Keratinocyte (primary cell): ENCODE data around the gene PTPN14. TPM values are rescaled to one million over a fixed set of nuclear protein-coding genes. Genes with fewer than 3 reads are reported as not detected.

Experiments used
- DNase-seq: peaks from one replicate; pipeline ENCODE4 v3.0.0-alpha.2; 2011; ENCODE audit warnings: low read depth, missing footprints, low spot score
- FAIRE-seq: peaks from 2 replicates; lab custom pipeline; 2011; peaks lifted over from hg19 to GRCh38; lab: Jason Lieb, UNC
- H2AFZ ChIP-seq: 2 replicates; pipeline ENCODE4 v1.6.0; 2012; ENCODE audit warnings: low read length, control low read depth, inconsistent platforms; ENCODE audit not compliant: control insufficient read depth
- H3K27ac ChIP-seq: 2 replicates; pipeline ENCODE4 v1.5.1; 2011; ENCODE audit warnings: low read length; ENCODE audit not compliant: control insufficient read depth, insufficient read depth
- H3K27me3 ChIP-seq: 3 replicates; pipeline ENCODE4 v1.6.0; 2011; ENCODE audit warnings: low read length; ENCODE audit not compliant: control insufficient read depth, insufficient read depth; ENCODE audit errors: extremely low read depth
- H3K36me3 ChIP-seq, 2 experiments: 2 replicates in 1 of 2; 3 replicates in 1 of 2; pipeline ENCODE4 v1.5.1; 2011; ENCODE audit warnings: low read length in 2 of 2, mild to moderate bottlenecking in 1 of 2; ENCODE audit not compliant: control insufficient read depth in 2 of 2, insufficient read depth in 2 of 2; ENCODE audit errors: extremely low read depth in 1 of 2
- H3K4me1 ChIP-seq: 3 replicates; pipeline ENCODE4 v1.5.1; 2011; ENCODE audit warnings: low read length; ENCODE audit not compliant: control insufficient read depth, insufficient read depth; ENCODE audit errors: extremely low read depth
- H3K4me2 ChIP-seq: 3 replicates; pipeline ENCODE4 v1.6.0; 2011; ENCODE audit warnings: low read depth, low read length; ENCODE audit not compliant: control insufficient read depth, insufficient read depth; ENCODE audit errors: extremely low read depth
- H3K4me3 ChIP-seq, 3 experiments: fragments of 200-600 bp in 1 of 3; sonication (generic) in 1 of 3; 2 replicates in 2 of 3; 3 replicates in 1 of 3; pipeline ENCODE4 v1.5.1; 2011 to 2016; ENCODE audit warnings: low read length in 3 of 3, mild to moderate bottlenecking in 3 of 3, control low read depth in 2 of 3, inconsistent platforms in 1 of 3, low read depth in 1 of 3, mixed read lengths in 1 of 3, mixed run types in 1 of 3, moderate library complexity in 1 of 3; ENCODE audit not compliant: control insufficient read depth in 2 of 3, insufficient read depth in 2 of 3; ENCODE audit errors: extremely low read depth in 1 of 3
- H3K79me2 ChIP-seq: 2 replicates; pipeline ENCODE4 v1.6.0; 2012; ENCODE audit warnings: low read length; ENCODE audit not compliant: control insufficient read depth, insufficient read depth
- H3K9ac ChIP-seq: 3 replicates; pipeline ENCODE4 v1.6.0; 2011; ENCODE audit warnings: low read length; ENCODE audit not compliant: control insufficient read depth, insufficient read depth; ENCODE audit errors: extremely low read depth
- H3K9me1 ChIP-seq: 3 replicates; pipeline ENCODE4 v1.6.0; 2011; ENCODE audit warnings: low read length; ENCODE audit not compliant: control insufficient read depth, insufficient read depth; ENCODE audit errors: extremely low read depth
- H3K9me3 ChIP-seq: 2 replicates; pipeline ENCODE4 v1.5.1; 2012; ENCODE audit warnings: low read depth, low read length; ENCODE audit not compliant: control insufficient read depth
- H4K20me1 ChIP-seq: 3 replicates; pipeline ENCODE4 v1.6.0; 2011; ENCODE audit warnings: low read length; ENCODE audit not compliant: control insufficient read depth, insufficient read depth; ENCODE audit errors: extremely low read depth
- EZH2 ChIP-seq: IDR thresholded peaks from one replicate; pipeline ENCODE4 v1.6.1; 2012; ENCODE audit warnings: inconsistent platforms, mild to moderate bottlenecking, low read length, moderate library complexity
- dilution Hi-C: fragments of 300-500 bp; cut with MboI; formaldehyde crosslinking; loops from one replicate; pipeline ENCODE4 v1.7.0; 2020; ENCODE audit warnings: low sequenced_read_pairs; ENCODE audit not compliant: extremely low pct_ligation_motif_present
- polyA plus RNA-seq, 5 experiments: library from polyadenylated mRNA; depleted of rRNA in 3 of 5; stranded (reverse) in 3 of 5; stranded (forward) in 1 of 5; unstranded in 1 of 5; fragments of >200 nt; gene quantifications; 1 replicate in 1 of 5; 2 replicates in 3 of 5; 3 replicates in 1 of 5; pipeline versions ENCODE4 v1.2.1 to v1.2.3, GENCODE V29; 2011 to 2012; ENCODE audit warnings: missing spikeins in 2 of 5, low read depth in 1 of 5, low replicate concordance in 1 of 5
- TF ChIP-seq, protein P1 (sequence below), 3 experiments: IDR thresholded peaks in 1 of 3; conservative IDR thresholded peaks in 1 of 3; optimal IDR thresholded peaks in 1 of 3; 2 replicates in 2 of 3; 3 replicates in 1 of 3; pipeline versions ENCODE3 to v1.5.1; 2011; ENCODE audit warnings: low read length in 3 of 3, mild to moderate bottlenecking in 3 of 3, moderate library complexity in 2 of 3, control low read depth in 1 of 3, inconsistent platforms in 1 of 3; ENCODE audit not compliant: insufficient read depth in 2 of 3; ENCODE audit errors: extremely low read depth in 1 of 3

The PTPN14 gene
- polyA plus RNA-seq, 1 donor (not counting 4 experiments of a cell fraction or from before 2014, with no cell fraction given), result 29.9 TPM

DNA sequence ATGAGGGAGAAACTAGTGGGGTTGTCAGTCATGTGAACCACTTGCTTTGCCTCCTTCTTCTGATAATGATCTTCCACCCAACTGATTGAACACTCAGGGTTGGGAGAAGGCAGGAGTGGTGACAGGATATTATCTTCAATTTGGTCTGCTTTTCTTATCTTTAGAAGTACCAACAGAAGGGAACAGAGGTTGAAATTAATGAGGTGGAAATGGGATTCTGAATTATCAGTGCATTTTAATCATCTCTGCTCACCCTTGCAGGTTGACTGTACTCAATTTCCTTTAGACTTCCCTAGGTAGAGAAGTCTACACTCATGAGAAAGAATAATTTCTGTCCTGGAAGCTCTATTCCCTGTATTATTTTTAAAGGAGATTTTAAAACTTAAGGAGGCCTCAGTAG, 19.9 kb upstream of the PTPN14 start:
- H3K4me3 ChIP-seq, result no peak overlapping the region
- no peak overlapping the region for H3K9ac ChIP-seq
- H2AFZ ChIP-seq, result no peak overlapping the region
- no peaks in the 10 kb centered on the region for H3K27me3 ChIP-seq
- H3K9me1 ChIP-seq, result no peaks in the 10 kb centered on the region
- peaks cover 89% of the 10 kb centered on the region for H3K4me1 ChIP-seq
- DNase-seq (no peak), FAIRE-seq (no peak)
- peaks cover under 1% of the 10 kb centered on the region for H3K9me3 ChIP-seq
- TF ChIP-seq, protein P1, sequence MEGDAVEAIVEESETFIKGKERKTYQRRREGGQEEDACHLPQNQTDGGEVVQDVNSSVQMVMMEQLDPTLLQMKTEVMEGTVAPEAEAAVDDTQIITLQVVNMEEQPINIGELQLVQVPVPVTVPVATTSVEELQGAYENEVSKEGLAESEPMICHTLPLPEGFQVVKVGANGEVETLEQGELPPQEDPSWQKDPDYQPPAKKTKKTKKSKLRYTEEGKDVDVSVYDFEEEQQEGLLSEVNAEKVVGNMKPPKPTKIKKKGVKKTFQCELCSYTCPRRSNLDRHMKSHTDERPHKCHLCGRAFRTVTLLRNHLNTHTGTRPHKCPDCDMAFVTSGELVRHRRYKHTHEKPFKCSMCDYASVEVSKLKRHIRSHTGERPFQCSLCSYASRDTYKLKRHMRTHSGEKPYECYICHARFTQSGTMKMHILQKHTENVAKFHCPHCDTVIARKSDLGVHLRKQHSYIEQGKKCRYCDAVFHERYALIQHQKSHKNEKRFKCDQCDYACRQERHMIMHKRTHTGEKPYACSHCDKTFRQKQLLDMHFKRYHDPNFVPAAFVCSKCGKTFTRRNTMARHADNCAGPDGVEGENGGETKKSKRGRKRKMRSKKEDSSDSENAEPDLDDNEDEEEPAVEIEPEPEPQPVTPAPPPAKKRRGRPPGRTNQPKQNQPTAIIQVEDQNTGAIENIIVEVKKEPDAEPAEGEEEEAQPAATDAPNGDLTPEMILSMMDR (optimal IDR thresholded peaks at IDR 0.05 in 1 of 3, IDR thresholded peaks at IDR 0.05 in 1 of 3, conservative IDR thresholded peaks at IDR 0.05 in 1 of 3; ENCODE audit: extremely low read depth in 1 of 3, insufficient read depth in 2 of 3, low read length in 3 of 3), result no peak
- no peak for TF ChIP-seq EZH2
- no peaks in the 10 kb centered on the region for H3K36me3 ChIP-seq
- H3K79me2 ChIP-seq, result no peaks in the 10 kb centered on the region
- H3K4me2 ChIP-seq, result no peak overlapping the region
- peak overlapping the region; percentile 89 for H3K27ac ChIP-seq
- dilution Hi-C loops, result no loop called here
- H4K20me1 ChIP-seq, result no peaks in the 10 kb centered on the region

DNA sequence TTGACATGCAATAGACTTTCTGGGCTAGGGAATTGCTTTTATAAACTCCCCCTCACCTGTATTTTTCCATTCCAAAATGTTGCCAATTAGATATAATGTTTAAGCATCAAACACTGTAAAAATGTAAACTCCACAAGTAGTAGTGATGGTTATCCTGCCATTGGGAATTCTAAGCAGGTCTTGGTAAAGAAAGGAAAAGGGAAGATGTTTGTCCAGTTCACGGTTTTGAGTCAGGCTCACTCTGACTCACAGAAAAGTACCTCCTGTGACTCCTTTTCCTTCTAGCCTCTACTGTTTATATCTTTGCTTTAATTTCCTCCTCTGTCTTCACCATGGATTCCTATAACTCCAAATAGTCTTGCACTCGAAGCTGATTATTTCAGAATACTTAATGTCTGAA, 19.0 kb upstream of the PTPN14 start:
- no peaks in the 10 kb centered on the region for H3K9me3 ChIP-seq
- no peak overlapping the region for H3K4me3 ChIP-seq
- no peak overlapping the region for H2AFZ ChIP-seq
- peaks cover 88% of the 10 kb centered on the region for H3K4me1 ChIP-seq
- no peaks in the 10 kb centered on the region for H3K79me2 ChIP-seq
- peak overlapping the region; percentile 89 for H3K27ac ChIP-seq
- H3K4me2 ChIP-seq, result peak overlapping the region; percentile 61
- no peak for TF ChIP-seq EZH2
- TF ChIP-seq, protein P1 (optimal IDR thresholded peaks at IDR 0.05 in 1 of 3, IDR thresholded peaks at IDR 0.05 in 1 of 3, conservative IDR thresholded peaks at IDR 0.05 in 1 of 3; ENCODE audit: extremely low read depth in 1 of 3, insufficient read depth in 2 of 3, low read length in 3 of 3), result no peak
- FAIRE-seq (peak; percentile 98), DNase-seq (no peak)
- H3K27me3 ChIP-seq, result no peaks in the 10 kb centered on the region
- no peaks in the 10 kb centered on the region for H3K36me3 ChIP-seq
- dilution Hi-C loops, result no loop called here
- H3K9ac ChIP-seq, result peak overlapping the region; percentile 30
- H3K9me1 ChIP-seq, result no peaks in the 10 kb centered on the region
- H4K20me1 ChIP-seq, result no peaks in the 10 kb centered on the region
